Measurements from ENCODE around the gene UBA6. TPM values are rescaled to one million over a fixed set of nuclear protein-coding genes. Genes with fewer than 3 reads are reported as not detected.

The UBA6 gene
- total RNA-seq, 1 experiment from 2014 or later, result 72.2 TPM

GRCh38 chr4:67615119-67615518 is 85.8 kb downstream of the UBA6 start:
- H4K20me1 ChIP-seq (ENCODE audit: control insufficient read depth, insufficient read depth, insufficient read length), result no peaks in the 10 kb centered on the region
- H3K18ac ChIP-seq (ENCODE audit: insufficient read length, low read depth, low read length), result no peak overlapping the region
- H2BK5ac ChIP-seq (ENCODE audit: insufficient read length, low read length), result no peak overlapping the region
- no peaks in the 10 kb centered on the region for H3K79me2 ChIP-seq (ENCODE audit: insufficient read depth, low read length)
- H3K27me3 ChIP-seq (ENCODE audit: insufficient read depth, low read length), result no peaks in the 10 kb centered on the region
- H2BK15ac ChIP-seq (ENCODE audit: low read depth, low read length), result no peak overlapping the region
- H3K9me3 Mint-ChIP-seq, result peaks cover 0 to 5% of the 10 kb centered on the region in 2 experiments; a peak in 3 of 5 replicates
- H3K14ac ChIP-seq (ENCODE audit: insufficient read depth, low read length), result no peak overlapping the region
- no peak overlapping the region for H2BK120ac ChIP-seq (ENCODE audit: low read depth, low read length, poor library complexity, severe bottlenecking)
- peaks cover 22 to 45% (median 38%) of the 10 kb centered on the region in 3 experiments for H3K36me3 Mint-ChIP-seq (ENCODE audit: insufficient read depth in 1 of 3, low read depth in 3 of 3)
- no peak overlapping the region for H4K5ac ChIP-seq (ENCODE audit: insufficient read length, low read depth, low read length)
- H3K79me1 ChIP-seq (ENCODE audit: insufficient read depth, low read depth, low read length, poor library complexity, severe bottlenecking), result no peaks in the 10 kb centered on the region
- no CpG with 5 or more reads among the region's 5 CpGs for WGBS (ENCODE audit: extremely low coverage, insufficient read length, low lambda C conversion rate)
- H3K4me1 ChIP-seq (ENCODE audit: insufficient read depth, low read length), result no peaks in the 10 kb centered on the region
- no peak for TF ChIP-seq CTCF (conservative IDR thresholded peaks at IDR 0.05)
- H3K27ac Mint-ChIP-seq, result no peak overlapping the region
- no peak overlapping the region for H3T11ph ChIP-seq (ENCODE audit: low read length)
- no peak overlapping the region for H3K4me2 ChIP-seq (ENCODE audit: insufficient read depth, insufficient read length, low read length)
- no peak overlapping the region for H4K91ac ChIP-seq (ENCODE audit: insufficient read length, low read depth, low read length)
- no peak overlapping the region for H2AK5ac ChIP-seq (ENCODE audit: insufficient read length, low read length)
- no peaks in the 10 kb centered on the region for H3K27me3 Mint-ChIP-seq (ENCODE audit: low read depth)
- no peak for DNase-seq
- no peak overlapping the region for H4K8ac ChIP-seq (replicated peaks; ENCODE audit: insufficient read length, low read depth, low read length)
- no peak overlapping the region for H3K27ac ChIP-seq (ENCODE audit: insufficient read length, low read depth, low read length)
- H2BK12ac ChIP-seq (ENCODE audit: insufficient read length, low read depth, low read length), result no peak overlapping the region
- no peak overlapping the region for H2BK20ac ChIP-seq (ENCODE audit: low read depth, low read length, poor library complexity, severe bottlenecking)
- H3K56ac ChIP-seq (ENCODE audit: insufficient read length, low read depth, low read length), result no peak overlapping the region
- H3K9me3 ChIP-seq (ENCODE audit: control insufficient read depth, low read depth, low read length), result no peaks in the 10 kb centered on the region
- H2AFZ ChIP-seq (ENCODE audit: low read length), result no peak overlapping the region
- no peak overlapping the region for H3K4ac ChIP-seq (ENCODE audit: low read depth, low read length)
- H3K4me3 Mint-ChIP-seq, result no peak overlapping the region
- H3K23me2 ChIP-seq (ENCODE audit: insufficient read length, low read depth, low read length, poor library complexity, severe bottlenecking), result no peaks in the 10 kb centered on the region
- H3K4me1 Mint-ChIP-seq, result no peaks in the 10 kb centered on the region
- no peak overlapping the region for H3K9ac ChIP-seq (ENCODE audit: extremely low read depth, insufficient read length, low read length)
- H3K23ac ChIP-seq (ENCODE audit: insufficient read length, low read depth, low read length), result no peak overlapping the region

Measured in H9 (cell line).